K562 (cell line): ENCODE data around the gene CCDC27. TPM values are rescaled to one million over a fixed set of nuclear protein-coding genes. Genes with fewer than 3 reads are reported as not detected.

Experiments
- ATAC-seq: fragments of 200-7000 bp; cut with Tn5 transposase; 3 replicates; pipeline ENCODE4 v1.9.1; 2020; ENCODE audit warnings: moderate library complexity
- BruUV-seq: library from RNA; stranded (reverse); fragments of 400-500 nt; replicated peaks from 2 replicates; lab custom pipeline; 2021; lab: Mats Ljungman, UMichigan
- CTCF ChIA-PET: fragments of 300-600 bp; formaldehyde crosslinking; extraction: SDS; loops from one replicate; lab custom pipeline; 2021; ENCODE audit warnings: low intra/inter-chr PET ratio; lab: Yijun Ruan, JAX
- POLR2A ChIA-PET: fragments of 300-600, 350-650 bp; sonication (Branson Sonifier 250); formaldehyde crosslinking; extraction: SDS; loops from one replicate; lab custom pipeline; 2021; ENCODE audit warnings: antibody characterized with exemption, inconsistent platforms; lab: Yijun Ruan, JAX
- DNase-seq, 4 experiments: peaks; one replicate each; pipeline versions ENCODE4 v3.0.0 to v3.0.0-alpha.2; 2011 to 2018; ENCODE audit warnings: low spot score in 3 of 4, mixed read lengths in 3 of 4; ENCODE audit errors: extremely low read depth in 1 of 4
- FAIRE-seq: peaks from 2 replicates; lab custom pipeline; 2011; peaks lifted over from hg19 to GRCh38; lab: Jason Lieb, UNC
- H2AFZ ChIP-seq: 2 replicates; pipeline ENCODE4 v1.6.0; 2011; ENCODE audit warnings: low read depth, low read length, control low read depth, inconsistent platforms
- H3K27ac ChIP-seq: fragments of 200-600 bp; 3 replicates; pipeline ENCODE4 v1.8.0; 2011; ENCODE audit warnings: low read depth, mild to moderate bottlenecking, control low read depth, inconsistent platforms, low read length, moderate library complexity, mixed read lengths; ENCODE audit errors: extremely low read depth
- H3K27me3 ChIP-seq, 2 experiments: fragments of 300-600 bp in 1 of 2; 2 replicates in 1 of 2; 3 replicates in 1 of 2; pipeline versions ENCODE4 v1.6.0 to v1.8.0; 2011; ENCODE audit warnings: inconsistent platforms in 2 of 2, low read length in 2 of 2, mild to moderate bottlenecking in 1 of 2, mixed read lengths in 1 of 2, moderate library complexity in 1 of 2; ENCODE audit not compliant: control insufficient read depth in 2 of 2, insufficient read depth in 2 of 2
- H3K36me3 ChIP-seq: fragments of 300-600 bp; 3 replicates; pipeline ENCODE4 v1.8.0; 2011; ENCODE audit warnings: mild to moderate bottlenecking, low read length, inconsistent platforms; ENCODE audit not compliant: control insufficient read depth, insufficient read depth
- H3K4me1 ChIP-seq, 2 experiments: fragments of 200-600 bp in 1 of 2; replicated peaks in 1 of 2; 2 replicates in 1 of 2; 3 replicates in 1 of 2; pipeline versions ENCODE4 v1.5.1 to v1.8.0; 2011; ENCODE audit warnings: inconsistent platforms in 2 of 2, low read length in 2 of 2, mild to moderate bottlenecking in 1 of 2, mixed read lengths in 1 of 2, moderate library complexity in 1 of 2; ENCODE audit not compliant: control insufficient read depth in 2 of 2, insufficient read depth in 2 of 2
- H3K4me2 ChIP-seq: 2 replicates; pipeline ENCODE4 v1.6.1; 2011; ENCODE audit warnings: low read length, control low read depth, inconsistent platforms, mixed read lengths; ENCODE audit not compliant: insufficient read depth
- H3K4me3 ChIP-seq: fragments of 200-600 bp; sonication (generic), shearing (Covaris generic); 2 replicates; pipeline ENCODE4 v1.5.1; 2016; ENCODE audit warnings: control low read depth, inconsistent platforms
- H3K79me2 ChIP-seq: fragments of 200-600 bp; 3 replicates; pipeline ENCODE4 v1.8.0; 2011; ENCODE audit warnings: low read length, inconsistent platforms; ENCODE audit not compliant: control insufficient read depth, insufficient read depth
- H3K9ac ChIP-seq, 2 experiments: 2 replicates each; pipeline versions ENCODE4 v1.6.0 to v1.6.1; 2011; ENCODE audit warnings: low read depth in 2 of 2, low read length in 2 of 2, control low read depth in 1 of 2, inconsistent platforms in 1 of 2, mild to moderate bottlenecking in 1 of 2, mixed read lengths in 1 of 2; ENCODE audit not compliant: insufficient read depth in 1 of 2
- H3K9me1 ChIP-seq: one replicate; pipeline ENCODE4 v1.6.0; 2011; ENCODE audit warnings: inconsistent platforms, mild to moderate bottlenecking, low read length, moderate library complexity; ENCODE audit not compliant: control insufficient read depth, insufficient read depth
- H3K9me3 ChIP-seq: replicated peaks from 2 replicates; pipeline ENCODE4 v1.5.1; 2011; ENCODE audit warnings: low read depth, low read length, inconsistent platforms; ENCODE audit not compliant: control insufficient read depth, insufficient read depth
- H4K20me1 ChIP-seq: replicated peaks from 2 replicates; pipeline ENCODE4 v1.6.1; 2011; ENCODE audit warnings: low read length, inconsistent platforms, mixed read lengths; ENCODE audit not compliant: control insufficient read depth, insufficient read depth
- ATF6 ChIP-seq: sonication (generic); formaldehyde crosslinking; IDR thresholded peaks from 2 replicates; pipeline ENCODE4 v1.4.0; 2020; ENCODE audit warnings: mild to moderate bottlenecking, missing genetic modification reagents
- DNMT1 ChIP-seq: fragments of 450-650 bp; IDR thresholded peaks from 2 replicates; pipeline ENCODE4 v1.6.1; 2016; ENCODE audit warnings: antibody characterized with exemption, mild to moderate bottlenecking
- E2F1 ChIP-seq: sonication (generic); formaldehyde crosslinking; IDR thresholded peaks from 2 replicates; pipeline ENCODE4 v1.8.1; 2023; ENCODE audit warnings: mild to moderate bottlenecking, missing genetic modification reagents, moderate library complexity
- E2F3 ChIP-seq: fragments of 250-450 bp; sonication (Bioruptor Pico); IDR thresholded peaks from 2 replicates; pipeline ENCODE4 v1.4.0; 2020; ENCODE audit warnings: mild to moderate bottlenecking
- NR2C1 ChIP-seq, 2 experiments: fragments of 450-650 bp; IDR thresholded peaks; 2 replicates each; pipeline ENCODE4 v1.6.1; 2017; ENCODE audit warnings: mild to moderate bottlenecking in 2 of 2, antibody characterized with exemption in 1 of 2, inconsistent platforms in 1 of 2, missing compliant biosample characterization in 1 of 2, missing genetic modification characterization in 1 of 2
- NR2F6 ChIP-seq: fragments of 450-650 bp; formaldehyde crosslinking; IDR thresholded peaks from 2 replicates; pipeline ENCODE4 v1.4.0; 2020; ENCODE audit warnings: mild to moderate bottlenecking
- NRF1 ChIP-seq, 2 experiments: fragments of 450-650 bp; IDR thresholded peaks in 1 of 2; conservative IDR thresholded peaks in 1 of 2; 2 replicates each; pipeline ENCODE4 v1.6.1; 2014; ENCODE audit warnings: mild to moderate bottlenecking in 2 of 2
- RBM25 ChIP-seq: fragments of 200-400 bp; formaldehyde crosslinking; IDR thresholded peaks from 2 replicates; pipeline ENCODE4 v1.6.1; 2018; ENCODE audit warnings: low read length, low read depth, moderate library complexity; ENCODE audit not compliant: severe bottlenecking
- SMC3 ChIP-seq: conservative IDR thresholded peaks from 2 replicates; pipeline ENCODE4 v1.6.1; 2011; ENCODE audit warnings: low read depth, low read length, improper control_type of control experiment; ENCODE audit not compliant: insufficient read depth
- ZBTB8A ChIP-seq: fragments of 450-650 bp; IDR thresholded peaks from 2 replicates; pipeline ENCODE4 v1.6.1; 2018; ENCODE audit warnings: mild to moderate bottlenecking, moderate library complexity; ENCODE audit not compliant: partially characterized antibody
- ZNF253 ChIP-seq: fragments of 250-450 bp; sonication (Bioruptor Pico); conservative IDR thresholded peaks from 2 replicates; pipeline ENCODE4 v1.6.1; 2021; ENCODE audit warnings: mild to moderate bottlenecking
- ZNF41 ChIP-seq: fragments of 250-450 bp; sonication (Bioruptor Pico); conservative IDR thresholded peaks from 2 replicates; pipeline ENCODE4 v1.4.0; 2020; ENCODE audit warnings: mild to moderate bottlenecking
- ZNF551 ChIP-seq: fragments of 250-450 bp; sonication (Bioruptor Pico); IDR thresholded peaks from 2 replicates; pipeline ENCODE4 v1.5.0; 2021; ENCODE audit warnings: mild to moderate bottlenecking, moderate library complexity
- ZSCAN29 ChIP-seq: fragments of 450-650 bp; IDR thresholded peaks from 2 replicates; pipeline ENCODE4 v1.6.1; 2017
- WGBS: fragments of 100-300 bp; shearing (Covaris generic); methylation state at CpG from one replicate; pipeline ENCODE4 v1.1.6; 2016; ENCODE audit warnings: low coverage, mixed read lengths; ENCODE audit not compliant: insufficient coverage; ENCODE audit errors: missing lambda C conversion rate; 5-methylcytosine and 5-hydroxymethylcytosine counted together
- in situ Hi-C: fragments of 300-500 bp; cut with MboI; formaldehyde crosslinking; loops from 4 replicates; pipeline ENCODE4 v1.15.0; 2018; ENCODE audit warnings: inconsistent platforms, mixed read lengths
- intact Hi-C: fragments of 100-400 bp; cut with micrococcal nuclease; formaldehyde crosslinking; loops from 2 replicates; pipeline ENCODE4 v1.14.2; 2022
- polyA plus RNA-seq, 8 experiments: library from polyadenylated mRNA; depleted of rRNA in 4 of 8; stranded (reverse) in 5 of 8; unstranded in 3 of 8; fragments of >200 nt; fragmentation: Nextera tagmentation in 2 of 8; fragmentation: Illumina TruSeq in 1 of 8; extraction: Ambion mirVana in 2 of 8; extraction: Trizol in 1 of 8; gene quantifications; 2 replicates each; pipeline versions ENCODE4 v1.2.1 to v1.2.3, GENCODE V29; 2011 to 2014; ENCODE audit warnings: inconsistent platforms in 1 of 8, missing spikeins in 1 of 8
- total RNA-seq, 7 experiments: library from RNA; depleted of rRNA in 6 of 7; stranded (reverse); fragments of >200 nt in 6 of 7; fragmentation: Illumina TruSeq in 2 of 7; extraction: Trizol in 2 of 7; gene quantifications; 2 replicates each; pipeline versions ENCODE4 v1.2.1 to v1.2.3, GENCODE V29; 2011 to 2021; ENCODE audit warnings: low replicate concordance in 1 of 7
- TF ChIP-seq, protein P1 (sequence below), 2 experiments: fragments of 450-650 bp; conservative IDR thresholded peaks; 2 replicates each; pipeline ENCODE4 v1.6.1; 2017; ENCODE audit warnings: mild to moderate bottlenecking in 2 of 2, moderate library complexity in 2 of 2
- TF ChIP-seq, protein P2 (sequence below): sonication (generic); formaldehyde crosslinking; IDR thresholded peaks from 2 replicates; pipeline ENCODE4 v1.8.0; 2022; ENCODE audit warnings: mild to moderate bottlenecking, missing genetic modification reagents, borderline replicate concordance

Gene CCDC27
- total and polyA plus RNA-seq, 9 of the 15 experiments (the other 6 are each of a cell fraction or from before 2014, with no cell fraction given): 0.01 to 0.04 TPM; not detected in 7

- FAIRE-seq (no peak), DNase-seq (no peak), ATAC-seq (no peak)
- CTCF ChIA-PET: no interaction called here
- TF ChIP-seq SMC3 (no peak), ATF6 (no peak), DNMT1 (no peak), ZNF253 (no peak), ZNF41 (CRISPR knock-in tag) (no peak), E2F3 (CRISPR knock-in tag) (no peak), E2F1 (CRISPR knock-in tag) (no peak), ZSCAN29 (no peak), NRF1 (conservative IDR thresholded peaks at IDR 0.05 in 1 of 2, IDR thresholded peaks at IDR 0.05 in 1 of 2) (no peak), NR2F6 (CRISPR knock-in tag) (no peak), RBM25 (no peak), ZBTB8A (no peak), NR2C1 (IDR thresholded peaks at IDR 0.05) (no peak), NR2C1 (tag; IDR thresholded peaks at IDR 0.05) (no peak), ZNF551 (CRISPR knock-in tag) (no peak)
- TF ChIP-seq, protein P1, sequence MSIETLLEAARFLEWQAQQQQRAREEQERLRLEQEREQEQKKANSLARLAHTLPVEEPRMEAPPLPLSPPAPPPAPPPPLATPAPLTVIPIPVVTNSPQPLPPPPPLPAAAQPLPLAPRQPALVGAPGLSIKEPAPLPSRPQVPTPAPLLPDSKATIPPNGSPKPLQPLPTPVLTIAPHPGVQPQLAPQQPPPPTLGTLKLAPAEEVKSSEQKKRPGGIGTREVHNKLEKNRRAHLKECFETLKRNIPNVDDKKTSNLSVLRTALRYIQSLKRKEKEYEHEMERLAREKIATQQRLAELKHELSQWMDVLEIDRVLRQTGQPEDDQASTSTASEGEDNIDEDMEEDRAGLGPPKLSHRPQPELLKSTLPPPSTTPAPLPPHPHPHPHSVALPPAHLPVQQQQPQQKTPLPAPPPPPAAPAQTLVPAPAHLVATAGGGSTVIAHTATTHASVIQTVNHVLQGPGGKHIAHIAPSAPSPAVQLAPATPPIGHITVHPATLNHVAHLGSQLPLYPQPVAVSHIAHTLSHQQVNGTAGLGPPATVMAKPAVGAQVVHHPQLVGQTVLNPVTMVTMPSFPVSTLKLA (conservative IDR thresholded peaks at IDR 0.05): no peak
- TF ChIP-seq, protein P2, sequence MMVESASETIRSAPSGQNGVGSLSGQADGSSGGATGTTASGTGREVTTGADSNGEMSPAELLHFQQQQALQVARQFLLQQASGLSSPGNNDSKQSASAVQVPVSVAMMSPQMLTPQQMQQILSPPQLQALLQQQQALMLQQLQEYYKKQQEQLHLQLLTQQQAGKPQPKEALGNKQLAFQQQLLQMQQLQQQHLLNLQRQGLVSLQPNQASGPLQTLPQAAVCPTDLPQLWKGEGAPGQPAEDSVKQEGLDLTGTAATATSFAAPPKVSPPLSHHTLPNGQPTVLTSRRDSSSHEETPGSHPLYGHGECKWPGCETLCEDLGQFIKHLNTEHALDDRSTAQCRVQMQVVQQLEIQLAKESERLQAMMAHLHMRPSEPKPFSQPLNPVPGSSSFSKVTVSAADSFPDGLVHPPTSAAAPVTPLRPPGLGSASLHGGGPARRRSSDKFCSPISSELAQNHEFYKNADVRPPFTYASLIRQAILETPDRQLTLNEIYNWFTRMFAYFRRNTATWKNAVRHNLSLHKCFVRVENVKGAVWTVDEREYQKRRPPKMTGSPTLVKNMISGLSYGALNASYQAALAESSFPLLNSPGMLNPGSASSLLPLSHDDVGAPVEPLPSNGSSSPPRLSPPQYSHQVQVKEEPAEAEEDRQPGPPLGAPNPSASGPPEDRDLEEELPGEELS (CRISPR knock-in tag): no peak
- peaks cover 73% of the 10 kb centered on the region for H4K20me1 ChIP-seq
- intact Hi-C loops (no loop called here), in situ Hi-C loops (no loop called here)
- no peak overlapping the region for H3K4me2 ChIP-seq
- BruUV-seq: no TSS peak
- H3K9me1 ChIP-seq: no peaks in the 10 kb centered on the region
- H3K9me3 ChIP-seq: no peaks in the 10 kb centered on the region
- WGBS: 4% methylated on average over 17 of the region's 19 CpGs
- no peaks in the 10 kb centered on the region for H3K79me2 ChIP-seq
- no peak overlapping the region for H3K27ac ChIP-seq
- peaks cover 0 to 56% of the 10 kb centered on the region in 2 experiments; a peak in 2 of 5 replicates for H3K4me1 ChIP-seq
- H3K27me3 ChIP-seq: peaks cover 56 to 98% of the 10 kb centered on the region in 2 experiments
- H2AFZ ChIP-seq: no peak overlapping the region
- POLR2A ChIA-PET: interaction anchor here (0.7 kb wide), 1 partner anchor 13 kb away, joined by 3 read pairs; no protein-coding TSS in a partner anchor
- no peak overlapping the region for H3K4me3 ChIP-seq
- no peak overlapping the region for H3K9ac ChIP-seq
- H3K36me3 ChIP-seq: no peaks in the 10 kb centered on the region
Measured at GRCh38 chr1:3708791-3709190, 43.5 kb upstream of the CCDC27 start.
